Esophagus (tissue), 2 donors: ENCODE results near the gene IDH3A. TPM values are rescaled to one million over a fixed set of nuclear protein-coding genes. Genes with fewer than 3 reads are reported as not detected.

Experiments
- H3K27ac ChIP-seq, 2 donors: one replicate each; pipeline ENCODE4 v1.5.1; 2013; ENCODE audit warnings: low read depth in 2 of 2, mild to moderate bottlenecking in 2 of 2, inconsistent platforms in 1 of 2, low read length in 1 of 2, moderate library complexity in 1 of 2
- H3K27me3 ChIP-seq, 2 donors: one replicate each; pipeline ENCODE4 v1.6.1; 2013; ENCODE audit warnings: low read length in 2 of 2, control low read depth in 1 of 2, mild to moderate bottlenecking in 1 of 2; ENCODE audit not compliant: insufficient read depth in 2 of 2, control insufficient read depth in 1 of 2
- H3K36me3 ChIP-seq, 2 donors: one replicate each; pipeline ENCODE4 v1.6.1; 2013; ENCODE audit warnings: low read length in 1 of 2; ENCODE audit not compliant: control insufficient read depth in 2 of 2, insufficient read depth in 2 of 2
- H3K4me1 ChIP-seq, 2 donors: one replicate each; pipeline ENCODE4 v1.6.1; 2013; ENCODE audit warnings: low read length in 1 of 2; ENCODE audit not compliant: control insufficient read depth in 2 of 2, insufficient read depth in 2 of 2
- H3K4me3 ChIP-seq, 2 donors: one replicate each; pipeline ENCODE4 v1.5.1; 2013; ENCODE audit warnings: low read length in 2 of 2, mild to moderate bottlenecking in 2 of 2, low read depth in 1 of 2, moderate library complexity in 1 of 2
- H3K9me3 ChIP-seq, 2 donors: one replicate each; pipeline ENCODE4 v1.6.1; 2013; ENCODE audit warnings: mild to moderate bottlenecking in 2 of 2, low read depth in 1 of 2, low read length in 1 of 2, moderate library complexity in 1 of 2; ENCODE audit not compliant: control insufficient read depth in 2 of 2, insufficient read depth in 1 of 2
- WGBS, 2 donors: extraction: QIAGEN DNeasy Blood & Tissue Kit; methylation state at CpG; one replicate each; pipeline ENCODE4 v1.1.7; 2013; 5-methylcytosine and 5-hydroxymethylcytosine counted together
- polyA plus RNA-seq, 2 donors: library from polyadenylated mRNA; stranded (reverse); fragments of 200-250 nt; gene quantifications; one replicate each; pipeline ENCODE4 v1.2.3, GENCODE V29; 2013
- donor health status: healthy with polysubstance abuse.
- donor health status: Bipolar disorder and iron deficiency.

The IDH3A gene
- polyA plus RNA-seq, 2 donors = 20.0 to 37.6 TPM

DNA sequence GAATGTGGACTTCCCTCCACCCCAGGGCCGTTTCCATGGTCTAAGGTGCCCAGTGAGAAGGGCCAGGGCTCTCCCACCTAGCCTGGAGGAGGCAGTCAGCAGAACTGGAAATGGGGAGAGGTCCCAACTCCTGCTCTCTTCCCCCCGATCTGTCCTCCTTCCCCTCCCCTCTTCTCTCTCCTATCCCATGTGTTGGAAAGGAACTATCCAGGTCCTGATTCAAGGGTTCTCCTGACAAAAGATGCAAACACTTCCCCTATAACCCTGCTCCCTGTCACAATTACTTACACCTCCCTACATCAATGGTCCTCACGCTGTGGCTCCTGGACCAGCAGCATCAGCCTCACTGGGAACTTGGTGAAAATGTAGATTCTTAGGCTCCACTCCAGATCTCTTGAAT, 23.9 kb upstream of the IDH3A start:
- no peak overlapping the region for H3K4me3 ChIP-seq
- H3K9me3 ChIP-seq = no peaks in the 10 kb centered on the region
- H3K4me1 ChIP-seq = no peaks in the 10 kb centered on the region
- H3K36me3 ChIP-seq = no peaks in the 10 kb centered on the region
- WGBS, 2 donors = 77 to 85% methylated on average over 3 of the region's 3 CpGs
- no peaks in the 10 kb centered on the region for H3K27me3 ChIP-seq
- no peak overlapping the region for H3K27ac ChIP-seq

DNA sequence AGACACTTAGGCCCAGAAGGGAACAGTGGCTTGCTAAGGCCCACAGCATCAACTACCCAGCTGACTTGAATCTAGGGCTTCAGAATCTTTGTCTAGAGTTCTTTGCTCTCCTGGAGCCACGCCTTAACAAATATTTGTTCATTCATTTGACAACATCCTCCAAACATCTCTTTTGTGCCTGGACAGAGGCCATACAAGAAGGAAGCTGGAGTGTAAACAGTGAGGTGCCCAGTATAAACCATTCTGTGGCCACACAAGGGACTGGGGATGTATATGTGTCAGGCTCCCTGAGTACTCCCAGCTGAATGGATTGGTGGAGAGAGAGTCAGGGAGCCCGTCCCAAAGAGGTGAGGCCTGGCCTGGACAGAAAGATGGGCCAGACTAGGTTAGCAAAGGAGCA, 21.3 kb upstream of the IDH3A start:
- no peak overlapping the region for H3K27ac ChIP-seq
- H3K4me1 ChIP-seq = peaks cover 0 to 5% of the 10 kb centered on the region in 2 donors
- H3K9me3 ChIP-seq = no peaks in the 10 kb centered on the region
- H3K4me3 ChIP-seq = no peak overlapping the region
- 80 to 83% methylated on average over 2 of the region's 2 CpGs for WGBS, 2 donors
- no peaks in the 10 kb centered on the region for H3K27me3 ChIP-seq
- no peaks in the 10 kb centered on the region for H3K36me3 ChIP-seq

DNA sequence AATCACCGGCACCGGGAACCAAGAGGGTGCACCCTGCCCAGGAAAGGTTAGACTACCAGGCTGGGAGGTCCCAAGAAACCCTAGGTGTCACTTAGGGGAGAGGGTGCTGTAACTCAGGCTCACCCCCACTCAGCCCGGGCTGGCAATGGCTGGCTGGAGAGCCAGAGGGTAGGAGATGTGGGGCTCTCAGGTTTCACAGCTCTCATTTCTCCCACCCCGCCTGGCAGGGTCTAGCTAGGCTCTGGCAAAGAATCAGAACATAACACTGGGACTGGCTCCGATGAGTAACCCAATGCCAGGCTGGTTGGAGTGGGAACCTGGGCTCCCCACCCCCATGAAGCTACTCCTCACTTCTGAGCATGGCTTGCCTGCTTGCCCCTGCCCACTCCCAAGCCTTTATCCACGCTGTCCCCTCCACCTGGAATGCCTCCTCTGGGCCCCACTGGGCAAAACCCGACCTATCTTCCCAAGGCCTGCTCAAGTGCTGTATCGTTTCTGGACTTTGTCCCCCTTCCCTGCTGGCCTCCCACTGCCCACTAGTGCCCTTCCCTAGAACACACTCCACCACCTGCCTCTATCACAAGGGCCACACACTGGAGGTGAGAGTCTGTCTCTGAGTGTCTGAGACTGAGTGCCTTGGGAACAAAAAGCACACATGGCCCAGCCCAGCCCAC, 19.9 kb upstream of the IDH3A start:
- Histone ChIP-seq H3K4me1 (peaks cover 0 to 7% of the 10 kb centered on the region in 2 donors), H3K36me3 (no peaks in the 10 kb centered on the region), H3K4me3 (no peak overlapping the region), H3K9me3 (no peaks in the 10 kb centered on the region), H3K27ac (no peak overlapping the region), H3K27me3 (no peaks in the 10 kb centered on the region)
- 65 to 67% methylated on average over 8 of the region's 8 CpGs for WGBS, 2 donors

DNA sequence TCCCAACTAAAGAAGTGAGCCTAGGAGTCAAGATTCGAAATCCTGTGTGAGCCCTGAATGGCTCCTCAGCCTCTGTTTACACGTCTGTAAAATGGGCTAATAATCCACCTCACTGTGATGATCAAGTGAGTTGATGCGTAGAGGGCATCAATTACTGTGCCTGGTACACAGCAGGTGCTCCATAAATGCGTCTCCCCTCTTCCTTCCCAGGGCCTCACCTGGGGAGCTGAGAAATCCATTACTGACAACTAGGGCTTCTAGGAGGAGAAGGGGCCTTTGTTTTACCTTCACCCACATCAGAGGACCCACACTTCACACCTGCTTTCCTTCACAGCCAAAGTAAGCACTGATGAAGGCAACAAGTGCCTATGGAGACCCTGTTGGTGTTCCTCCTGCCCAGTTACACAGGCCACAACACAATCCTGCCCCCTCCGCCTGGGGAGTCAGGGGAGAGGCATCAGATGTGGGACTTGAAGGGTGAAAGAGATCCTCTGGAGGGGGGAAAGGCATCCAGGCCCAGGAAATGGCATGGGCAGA, 19.3 kb upstream of the IDH3A start:
- 91 to 92% methylated on average over 5 of the region's 5 CpGs for WGBS, 2 donors
- peaks cover 0 to 7% of the 10 kb centered on the region in 2 donors for H3K4me1 ChIP-seq
- no peak overlapping the region for H3K4me3 ChIP-seq
- H3K27ac ChIP-seq = no peak overlapping the region
- no peaks in the 10 kb centered on the region for H3K9me3 ChIP-seq
- no peaks in the 10 kb centered on the region for H3K36me3 ChIP-seq
- no peaks in the 10 kb centered on the region for H3K27me3 ChIP-seq

DNA sequence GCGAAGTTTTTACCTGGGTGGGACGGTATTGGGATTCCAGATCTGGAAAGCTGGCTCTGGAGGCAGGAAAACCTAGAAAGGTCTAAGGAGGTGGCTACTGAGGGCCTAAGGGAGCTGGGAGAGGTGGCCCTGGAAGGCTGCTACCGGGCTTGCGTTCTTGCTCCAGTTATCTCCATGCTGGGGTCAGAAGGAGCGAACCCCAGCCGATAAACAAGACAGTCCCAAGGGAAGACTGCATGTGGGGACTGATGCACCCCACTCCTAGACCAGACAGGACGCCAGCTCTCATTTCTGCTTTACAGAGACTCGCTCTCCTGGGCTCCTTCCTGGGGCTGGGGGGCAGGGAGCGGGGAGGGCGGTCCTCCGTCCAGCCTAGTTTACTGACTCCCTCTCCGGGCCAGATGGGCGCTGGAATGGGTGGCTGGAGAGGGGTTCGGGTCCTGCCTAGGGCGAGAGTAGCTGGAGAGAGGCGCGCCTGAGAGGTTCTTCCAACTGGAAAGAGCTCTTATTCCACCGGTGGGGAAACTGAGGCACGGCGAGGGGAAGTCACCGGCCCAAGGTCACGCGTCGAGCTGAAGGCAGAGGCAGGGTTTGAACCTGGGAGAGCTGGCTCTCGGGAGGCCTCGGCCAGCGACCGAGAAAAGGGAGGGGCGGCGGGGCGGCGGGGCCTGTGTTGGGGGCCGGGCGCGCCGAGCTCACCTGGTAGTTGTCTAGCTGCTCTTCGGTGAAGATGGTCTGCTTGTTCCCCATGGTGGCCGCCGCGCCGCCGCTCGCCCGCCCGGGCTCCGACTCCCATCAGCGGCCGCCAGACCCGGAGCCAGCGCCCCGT, 18.5 kb upstream of the IDH3A start:
- no peaks in the 10 kb centered on the region for H3K27me3 ChIP-seq
- H3K4me1 ChIP-seq = peaks cover 0 to 7% of the 10 kb centered on the region in 2 donors
- H3K36me3 ChIP-seq = no peaks in the 10 kb centered on the region
- 34 to 61% methylated on average over 24 to 51 of the region's 51 CpGs for WGBS, 2 donors
- peak overlapping the region; percentile 59 to 64 for H3K4me3 ChIP-seq
- H3K9me3 ChIP-seq = no peaks in the 10 kb centered on the region
- H3K27ac ChIP-seq = peak overlapping the region in 1 of 2 donors; percentile 43

DNA sequence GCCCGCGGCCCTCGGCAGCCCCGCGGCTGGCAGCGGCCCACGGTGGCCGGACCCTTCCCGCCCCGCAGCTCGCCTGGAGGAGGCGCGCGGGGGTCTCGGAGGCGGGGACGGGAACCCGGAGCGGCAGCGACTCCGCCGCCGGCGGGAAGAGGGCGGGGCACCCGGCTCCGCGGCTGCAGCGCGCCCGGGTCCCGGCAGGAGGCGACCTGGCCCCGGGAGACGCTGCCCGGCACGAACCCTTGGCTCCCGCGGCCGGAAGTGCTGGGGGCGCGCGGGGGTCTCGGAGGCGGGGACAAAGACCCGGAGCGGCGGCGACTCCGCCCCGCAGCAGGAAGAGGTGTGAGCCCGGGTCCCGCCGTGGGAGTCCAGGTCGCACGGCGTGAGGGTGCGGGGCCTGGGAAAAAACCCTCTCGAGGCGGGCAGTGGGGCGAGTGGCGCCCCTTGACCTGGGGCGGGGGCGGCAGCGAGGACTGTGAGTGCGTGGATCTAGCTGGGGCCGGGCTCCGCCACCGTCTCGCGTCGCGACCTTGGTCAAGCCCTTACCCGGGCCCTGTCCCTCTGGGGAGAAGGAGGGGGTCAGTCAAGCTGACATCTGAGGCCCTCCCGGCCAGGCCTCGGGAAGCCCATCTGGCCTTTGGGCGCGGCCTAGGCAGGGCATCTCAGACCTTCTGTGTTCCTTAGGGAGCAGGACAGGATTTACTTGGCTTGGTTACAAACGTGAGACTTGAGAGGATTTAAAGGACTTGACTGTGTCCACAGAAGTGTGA, 17.7 kb upstream of the IDH3A start, which contains the start of gene CIB2:
Gene CIB2, minus strand, starts transcription at position 151 of the 767 bp plus-strand sequence. CDS start 230 bp downstream, outside the sequence.
- Histone ChIP-seq H3K4me3 (peak within 1 kb of the TSS; percentile 59 to 64), H3K4me1 (peaks cover 0 to 7% of the 10 kb centered on the region in 2 donors), H3K27ac (peak within 1 kb of the TSS; percentile 43 to 78), H3K9me3 (no peaks in the 10 kb centered on the region), H3K36me3 (no peaks in the 10 kb centered on the region), H3K27me3 (no peaks in the 10 kb centered on the region)
- 0 to 1% methylated on average over 61 to 79 of the region's 79 CpGs for WGBS, 2 donors

DNA sequence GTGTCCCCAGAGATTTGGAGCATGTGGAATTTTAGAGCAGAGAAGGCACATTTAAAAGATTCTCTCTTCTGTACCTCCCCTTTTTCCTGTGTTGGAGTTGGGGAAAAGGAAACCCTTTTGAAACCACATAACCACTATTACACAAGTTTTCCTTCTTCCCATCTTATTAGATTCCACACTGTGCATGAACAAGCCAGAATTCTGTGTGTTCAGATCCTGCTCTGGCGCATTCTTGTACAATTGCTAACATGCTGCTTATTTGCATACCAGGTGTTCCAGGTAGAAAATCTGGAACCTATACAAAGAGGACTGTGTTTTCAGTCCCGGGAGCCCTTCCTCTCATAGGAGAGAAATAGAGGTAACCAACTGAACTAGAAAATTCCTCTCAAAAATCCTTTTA, 15.4 kb upstream of the IDH3A start:
- Histone ChIP-seq H3K9me3 (no peaks in the 10 kb centered on the region), H3K4me1 (peaks cover 0 to 7% of the 10 kb centered on the region in 2 donors), H3K27me3 (no peaks in the 10 kb centered on the region), H3K36me3 (no peaks in the 10 kb centered on the region), H3K27ac (peak overlapping the region; percentile 74 to 87), H3K4me3 (no peak overlapping the region)
- 54 to 62% methylated on average over 2 of the region's 2 CpGs for WGBS, 2 donors

DNA sequence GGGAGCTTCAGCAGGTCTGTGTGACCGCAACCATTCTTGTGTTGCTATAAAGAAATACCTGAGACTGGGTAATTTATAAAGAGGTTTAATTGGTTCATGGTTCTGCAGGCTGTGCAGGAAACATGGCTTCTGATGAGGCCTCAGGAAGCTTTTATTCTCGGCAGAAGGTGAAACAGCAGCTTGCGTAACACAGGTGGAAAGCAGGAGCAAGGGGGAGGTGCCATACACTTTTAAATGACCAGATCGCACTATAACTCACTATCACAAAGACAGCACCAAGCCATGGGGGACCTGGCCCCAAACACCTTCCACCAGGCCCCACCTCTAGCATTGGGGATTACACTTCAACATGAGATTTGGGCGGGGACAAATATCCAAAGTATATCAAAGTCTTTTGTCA, 9.6 kb upstream of the IDH3A start:
- no peaks in the 10 kb centered on the region for H3K27me3 ChIP-seq
- H3K4me1 ChIP-seq = no peaks in the 10 kb centered on the region
- WGBS, 2 donors = 92 to 93% methylated on average over 5 of the region's 5 CpGs
- no peak overlapping the region for H3K27ac ChIP-seq
- H3K4me3 ChIP-seq = no peak overlapping the region
- H3K36me3 ChIP-seq = no peaks in the 10 kb centered on the region
- no peaks in the 10 kb centered on the region for H3K9me3 ChIP-seq

DNA sequence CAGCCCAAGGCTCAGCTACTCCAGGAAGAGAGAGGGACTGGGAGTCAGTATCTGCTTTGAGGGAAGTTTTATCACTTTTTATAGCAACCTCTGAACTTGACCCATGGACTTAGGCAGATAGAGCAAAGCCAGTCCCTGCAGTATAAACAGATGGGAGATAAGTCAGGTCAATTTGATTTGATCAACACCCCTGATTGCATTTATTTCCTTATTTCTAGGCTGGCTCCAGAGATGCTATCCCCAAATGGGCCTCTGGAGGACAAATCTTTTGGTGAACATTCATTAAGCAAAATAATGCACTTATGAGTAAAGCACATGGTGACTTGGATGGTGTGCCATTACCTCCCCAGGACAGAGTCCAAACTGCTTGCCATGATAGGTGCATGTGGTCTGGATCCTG, 8.9 kb upstream of the IDH3A start:
- no peaks in the 10 kb centered on the region for H3K27me3 ChIP-seq
- no peaks in the 10 kb centered on the region for H3K36me3 ChIP-seq
- no peak overlapping the region for H3K27ac ChIP-seq
- H3K4me1 ChIP-seq = no peaks in the 10 kb centered on the region
- no peaks in the 10 kb centered on the region for H3K9me3 ChIP-seq
- no peak overlapping the region for H3K4me3 ChIP-seq
